ENCODE measurements around the gene CADPS2. TPM values are rescaled to one million over a fixed set of nuclear protein-coding genes. Genes with fewer than 3 reads are reported as not detected.

The CADPS2 gene
- total and polyA plus RNA-seq, 2 of the 4 experiments (the other 2 are of a cell fraction) = 0.10 to 0.54 TPM

GRCh38 chr7:122311050-122311700, 575.1 kb downstream of the CADPS2 start:
- H3K4me2 ChIP-seq (ENCODE audit: low read depth, low read length) = no peak overlapping the region
- H3K56ac ChIP-seq (ENCODE audit: extremely low read depth, insufficient read depth, low read length) = no peak overlapping the region
- no CpG with 5 or more reads among the region's 12 CpGs for WGBS, 2 experiments (ENCODE audit: extremely low coverage in 2 of 2, insufficient read length in 1 of 2)
- H3K36me3 ChIP-seq (ENCODE audit: control insufficient read depth, insufficient read depth, low read length) = no peaks in the 10 kb centered on the region
- no peak overlapping the region for H3K27ac ChIP-seq (ENCODE audit: insufficient read depth, low read length)
- peaks cover 2% of the 10 kb centered on the region; the same call in 1 of the 2 replicates for H3K9me3 ChIP-seq (ENCODE audit: control insufficient read depth, insufficient read depth, low read length)
- H3K9ac ChIP-seq (ENCODE audit: low read depth, low read length) = no peak overlapping the region
- ChIA-PET CTCF (no interaction called here), POLR2A (ENCODE audit: unreplicated experiment) (no interaction called here)
- no peak overlapping the region for H2BK20ac ChIP-seq (ENCODE audit: low read depth, low read length)
- H3K4me3 ChIP-seq (ENCODE audit: insufficient read depth, low read depth, low read length) = no peak overlapping the region
- dilution Hi-C loops (cut with HindIII; ENCODE audit: low sequenced_read_pairs, unreplicated experiment) (no loop called here), in situ Hi-C loops (cut with MboI; ENCODE audit: low sequenced_read_pairs) (no loop called here), intact Hi-C loops (cut with micrococcal nuclease) (no loop called here)
- H2BK15ac ChIP-seq (ENCODE audit: low read depth, low read length) = no peak overlapping the region
- H3K4ac ChIP-seq (ENCODE audit: low read depth, low read length) = no peak overlapping the region
- H3K14ac ChIP-seq (replicated peaks; ENCODE audit: low read depth, low read length) = no peak overlapping the region
- H2AK5ac ChIP-seq (ENCODE audit: low read depth, low read length) = no peak overlapping the region
- H4K20me1 ChIP-seq (ENCODE audit: insufficient read depth, low read length) = no peaks in the 10 kb centered on the region
- H3K4me1 ChIP-seq (ENCODE audit: control insufficient read depth, insufficient read depth, low read length) = no peaks in the 10 kb centered on the region
- no peaks in the 10 kb centered on the region for H3K79me1 ChIP-seq (ENCODE audit: low read depth in 1 of 2, low read length in 2 of 2)
- H2BK120ac ChIP-seq (ENCODE audit: low read depth, low read length) = no peak overlapping the region
- H3K27me3 ChIP-seq (ENCODE audit: control insufficient read depth, insufficient read depth, low read length) = peaks cover 71% of the 10 kb centered on the region
- H4K8ac ChIP-seq (ENCODE audit: low read depth in 2 of 2, low read length in 2 of 2) = no peak overlapping the region
- TF ChIP-seq CHD1 (IDR thresholded peaks at IDR 0.05; ENCODE audit: low read depth, low read length) (no peak), MAFK (IDR thresholded peaks at IDR 0.05; ENCODE audit: low read depth, low read length) (no peak), USF2 (IDR thresholded peaks at IDR 0.05; ENCODE audit: low read depth, low read length) (no peak), SMC3 (IDR thresholded peaks at IDR 0.05; ENCODE audit: low read depth, low read length) (no peak), MAZ (IDR thresholded peaks at IDR 0.05; ENCODE audit: borderline replicate concordance, low read depth, low read length) (no peak), MXI1 (IDR thresholded peaks at IDR 0.05; ENCODE audit: borderline replicate concordance, low read depth, low read length) (no peak), FOS (IDR thresholded peaks at IDR 0.05; ENCODE audit: low read depth, low read length) (no peak), BHLHE40 (IDR thresholded peaks at IDR 0.05; ENCODE audit: low read depth, low read length) (no peak), RCOR1 (IDR thresholded peaks at IDR 0.05; ENCODE audit: insufficient replicate concordance, low read length) (no peak), CTCF (conservative IDR thresholded peaks at IDR 0.05; ENCODE audit: low read depth, low read length) (no peak), POLR2A (IDR thresholded peaks at IDR 0.05; ENCODE audit: low read depth, low read length) (no peak), RFX5 (IDR thresholded peaks at IDR 0.05; ENCODE audit: low read depth, low read length) (no peak), CEBPB (IDR thresholded peaks at IDR 0.05; ENCODE audit: low read depth, low read length) (no peak), NFE2L2 (IDR thresholded peaks at IDR 0.05; ENCODE audit: low read depth, low read length) (no peak), RAD21 (IDR thresholded peaks at IDR 0.05; ENCODE audit: low read length) (no peak), ELK1 (IDR thresholded peaks at IDR 0.05; ENCODE audit: borderline replicate concordance, low read depth, low read length) (no peak)
- no peak overlapping the region for H4K91ac ChIP-seq (ENCODE audit: insufficient read depth, low read depth, low read length)
- DNase-seq (no peak), ATAC-seq (ENCODE audit: low read depth) (no peak)
- no peak overlapping the region for H2BK5ac ChIP-seq (ENCODE audit: low read depth, low read length, poor library complexity, severe bottlenecking)
- no peak overlapping the region for H4K5ac ChIP-seq (ENCODE audit: low read depth, low read length)
- BruUV-seq (replicated peaks) = no TSS peak
- no peaks in the 10 kb centered on the region for H3K9me1 ChIP-seq (ENCODE audit: insufficient read depth, low read length)
- no peak overlapping the region for H3K23ac ChIP-seq (ENCODE audit: low read depth, low read length)
- no peak overlapping the region for H2AFZ ChIP-seq (replicated peaks; ENCODE audit: low read length, poor library complexity)
- H3K18ac ChIP-seq (ENCODE audit: low read depth, low read length) = no peak overlapping the region
- H2AK9ac ChIP-seq (replicated peaks; ENCODE audit: low read depth, low read length, poor library complexity) = no peak overlapping the region
